ENCODE data around the gene CUL1. TPM values are rescaled to one million over a fixed set of nuclear protein-coding genes. Genes with fewer than 3 reads are reported as not detected.

CUL1 gene
- total RNA-seq, 2 experiments from 2014 or later, result 60.6 to 61.2 TPM

DNA sequence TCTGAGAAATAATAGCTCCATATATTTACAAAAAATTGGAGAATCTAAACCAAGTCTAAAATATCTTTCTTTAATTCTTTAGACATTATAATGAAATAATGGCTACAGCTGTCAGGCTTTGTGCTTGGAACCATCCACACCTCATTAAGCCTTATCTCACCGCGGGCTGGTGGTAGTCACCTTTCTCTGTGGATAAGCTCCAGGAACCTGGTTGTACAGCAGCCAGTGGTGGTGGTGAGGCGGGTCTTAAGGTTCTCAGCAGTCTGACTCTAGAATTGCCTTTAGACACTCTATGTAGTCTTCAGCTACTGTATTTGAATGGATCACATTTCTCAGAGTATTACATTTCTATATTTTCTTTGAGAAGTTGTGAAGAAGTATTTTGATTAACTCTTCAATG lies 34.2 kb downstream of the CUL1 start:
- intact Hi-C loops (cut with micrococcal nuclease), result no loop called here
- DNase-seq, result no peak
- Mint-ChIP-seq H3K4me3 (no peak overlapping the region), H3K9me3 (no peaks in the 10 kb centered on the region), H3K27me3 (no peaks in the 10 kb centered on the region), H3K27ac (no peak overlapping the region), H3K4me1 (ENCODE audit: low read depth) (peaks cover 18% of the 10 kb centered on the region), H3K36me3 (ENCODE audit: low read depth) (peaks cover 45% of the 10 kb centered on the region)
- ATAC-seq, result no peak
- POLR2A ChIA-PET, result interaction anchor here (1.3 kb wide), 1 partner anchor 13 kb away, joined by 3 read pairs; no protein-coding TSS in a partner anchor
- CTCF ChIA-PET, result no interaction called here
- TF ChIP-seq, protein P1, sequence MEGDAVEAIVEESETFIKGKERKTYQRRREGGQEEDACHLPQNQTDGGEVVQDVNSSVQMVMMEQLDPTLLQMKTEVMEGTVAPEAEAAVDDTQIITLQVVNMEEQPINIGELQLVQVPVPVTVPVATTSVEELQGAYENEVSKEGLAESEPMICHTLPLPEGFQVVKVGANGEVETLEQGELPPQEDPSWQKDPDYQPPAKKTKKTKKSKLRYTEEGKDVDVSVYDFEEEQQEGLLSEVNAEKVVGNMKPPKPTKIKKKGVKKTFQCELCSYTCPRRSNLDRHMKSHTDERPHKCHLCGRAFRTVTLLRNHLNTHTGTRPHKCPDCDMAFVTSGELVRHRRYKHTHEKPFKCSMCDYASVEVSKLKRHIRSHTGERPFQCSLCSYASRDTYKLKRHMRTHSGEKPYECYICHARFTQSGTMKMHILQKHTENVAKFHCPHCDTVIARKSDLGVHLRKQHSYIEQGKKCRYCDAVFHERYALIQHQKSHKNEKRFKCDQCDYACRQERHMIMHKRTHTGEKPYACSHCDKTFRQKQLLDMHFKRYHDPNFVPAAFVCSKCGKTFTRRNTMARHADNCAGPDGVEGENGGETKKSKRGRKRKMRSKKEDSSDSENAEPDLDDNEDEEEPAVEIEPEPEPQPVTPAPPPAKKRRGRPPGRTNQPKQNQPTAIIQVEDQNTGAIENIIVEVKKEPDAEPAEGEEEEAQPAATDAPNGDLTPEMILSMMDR (IDR thresholded peaks at IDR 0.05), result no peak

DNA sequence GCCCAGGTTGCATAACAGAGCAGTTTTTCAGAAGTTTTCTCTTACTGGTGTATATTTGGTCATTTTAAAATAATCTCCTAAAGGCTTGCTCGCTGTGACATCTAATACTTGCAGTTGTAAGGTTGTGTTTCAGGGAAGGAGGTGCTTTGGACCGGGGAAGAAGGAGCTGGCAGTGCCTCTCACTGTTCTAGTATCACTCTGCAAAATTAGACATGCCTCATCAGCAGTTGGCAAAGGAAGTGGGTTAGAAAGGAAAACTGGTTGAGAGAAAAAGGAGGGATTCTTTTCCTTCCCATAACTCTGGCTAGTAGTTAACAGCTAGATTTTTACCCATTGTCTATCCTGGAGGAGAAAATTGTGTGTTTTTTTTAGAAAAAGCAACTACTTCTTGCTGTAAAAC lies 34.8 kb downstream of the CUL1 start:
- Mint-ChIP-seq H3K4me3 (no peak overlapping the region), H3K27ac (no peak overlapping the region), H3K4me1 (ENCODE audit: low read depth) (peaks cover 12% of the 10 kb centered on the region), H3K36me3 (ENCODE audit: low read depth) (peaks cover 47% of the 10 kb centered on the region), H3K27me3 (no peaks in the 10 kb centered on the region), H3K9me3 (no peaks in the 10 kb centered on the region)
- TF ChIP-seq, protein P1 (IDR thresholded peaks at IDR 0.05), result no peak
- ChIA-PET POLR2A (interaction anchor here (1.3 kb wide), 1 partner anchor 13 kb away, joined by 3 read pairs; no protein-coding TSS in a partner anchor), CTCF (no interaction called here)
- DNase-seq (no peak), ATAC-seq (no peak)
- intact Hi-C loops (cut with micrococcal nuclease), result no loop called here

DNA sequence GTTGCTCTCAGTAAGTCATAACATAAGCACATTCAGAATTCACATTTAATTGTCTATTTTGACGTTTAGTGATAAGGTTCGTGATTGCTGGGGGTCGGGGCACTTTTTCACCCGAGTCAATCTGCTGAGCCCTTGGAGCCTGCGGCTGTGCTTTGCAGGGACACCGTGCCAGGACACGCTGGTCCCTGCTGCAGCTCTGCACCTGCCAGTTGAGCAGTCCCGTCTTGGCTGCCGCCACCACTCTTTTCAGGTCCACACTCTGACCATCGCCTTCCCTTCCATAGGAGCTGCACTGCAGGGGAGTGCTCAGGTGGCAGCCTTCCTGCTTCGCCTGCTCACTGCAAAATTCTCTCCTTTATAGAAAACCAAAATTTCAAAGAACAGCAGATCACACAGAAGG lies 36.4 kb downstream of the CUL1 start:
- intact Hi-C loops (cut with micrococcal nuclease), result no loop called here
- ChIA-PET CTCF (no interaction called here), POLR2A (no interaction called here)
- H3K27me3 Mint-ChIP-seq, result no peaks in the 10 kb centered on the region
- H3K9me3 Mint-ChIP-seq, result no peaks in the 10 kb centered on the region
- H3K4me3 Mint-ChIP-seq, result no peak overlapping the region
- no peak for ATAC-seq
- peaks cover 55% of the 10 kb centered on the region for H3K36me3 Mint-ChIP-seq (ENCODE audit: low read depth)
- TF ChIP-seq, protein P1 (IDR thresholded peaks at IDR 0.05), result no peak
- no peak for DNase-seq
- H3K27ac Mint-ChIP-seq, result no peak overlapping the region
- peaks cover 12% of the 10 kb centered on the region for H3K4me1 Mint-ChIP-seq (ENCODE audit: low read depth)

DNA sequence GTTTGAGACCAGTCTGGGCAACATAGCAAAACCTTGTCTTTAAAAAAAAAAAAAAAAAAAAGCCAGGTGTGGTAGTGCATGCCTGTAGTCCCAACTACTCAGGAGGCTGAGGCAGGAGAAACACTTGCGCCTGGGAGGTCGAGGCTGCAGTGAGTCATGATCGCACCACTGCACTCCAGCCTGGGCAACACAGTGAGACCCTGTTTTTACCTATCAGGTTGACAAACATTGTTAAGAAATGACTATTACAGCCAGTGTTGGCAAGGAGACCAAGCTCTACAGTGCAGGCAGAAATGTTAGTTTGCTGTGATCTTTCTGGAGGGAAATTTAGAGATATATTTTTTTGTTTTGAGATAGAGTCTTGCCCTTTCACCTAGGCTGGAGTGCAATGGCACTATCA lies 37.3 kb downstream of the CUL1 start:
- CTCF ChIA-PET, result no interaction called here
- H3K36me3 Mint-ChIP-seq (ENCODE audit: low read depth), result peaks cover 60% of the 10 kb centered on the region

DNA sequence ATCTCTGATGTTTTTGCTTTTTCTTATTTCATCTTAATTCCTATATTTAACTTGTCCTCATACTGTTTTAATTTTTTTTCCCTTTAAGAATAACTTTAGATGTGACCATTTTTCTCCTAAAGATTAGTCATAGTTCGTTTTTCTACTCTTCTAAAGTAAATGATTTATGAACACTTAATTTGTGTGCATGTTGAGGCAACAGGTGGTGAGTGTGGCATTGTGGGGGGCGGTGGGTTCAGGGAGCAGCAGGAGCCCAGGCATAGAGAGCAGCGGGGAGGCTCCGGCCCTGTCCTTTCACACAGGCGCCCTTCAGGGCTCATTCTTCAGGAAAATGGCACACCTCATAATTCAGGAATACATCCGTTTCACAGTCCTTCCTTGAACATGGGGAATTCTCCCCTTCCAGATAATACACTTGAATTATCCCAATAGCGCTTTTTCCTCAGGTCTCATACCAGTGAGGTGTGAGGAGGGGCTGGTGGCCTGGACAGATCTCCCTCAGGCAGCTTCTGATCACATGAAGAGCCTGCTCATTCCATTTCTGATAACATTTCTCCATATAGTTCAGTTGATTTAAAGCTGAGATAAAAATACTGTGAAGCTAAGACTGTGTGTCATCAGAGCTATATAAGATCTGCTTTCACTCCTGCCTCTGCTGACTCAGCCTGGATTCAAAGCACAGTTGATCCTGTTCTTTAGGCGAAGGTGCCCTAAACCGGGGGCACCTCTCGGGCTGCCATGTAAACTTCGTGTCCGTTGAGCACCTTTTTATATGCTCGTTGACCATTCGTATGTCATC lies 40.2 kb downstream of the CUL1 start:
- TF ChIP-seq, protein P1 (IDR thresholded peaks at IDR 0.05), result no peak
- Mint-ChIP-seq H3K9me3 (no peaks in the 10 kb centered on the region), H3K4me3 (no peak overlapping the region), H3K27ac (no peak overlapping the region), H3K36me3 (ENCODE audit: low read depth) (peaks cover 64% of the 10 kb centered on the region), H3K4me1 (ENCODE audit: low read depth) (peaks cover 9% of the 10 kb centered on the region), H3K27me3 (no peaks in the 10 kb centered on the region)
- ChIA-PET CTCF (no interaction called here), POLR2A (no interaction called here)
- ATAC-seq (no peak), DNase-seq (no peak)
- intact Hi-C loops (cut with micrococcal nuclease), result no loop called here

More for the DNA sequence above, 37.3 kb downstream of the CUL1 start:
- intact Hi-C loops (cut with micrococcal nuclease), result no loop called here
- Mint-ChIP-seq H3K9me3 (no peaks in the 10 kb centered on the region), H3K4me3 (no peak overlapping the region), H3K27ac (no peak overlapping the region), H3K4me1 (ENCODE audit: low read depth) (peaks cover 11% of the 10 kb centered on the region), H3K27me3 (no peaks in the 10 kb centered on the region)
- ATAC-seq (no peak), DNase-seq (no peak)
- POLR2A ChIA-PET, result no interaction called here
- TF ChIP-seq, protein P1 (IDR thresholded peaks at IDR 0.05), result no peak
